Naive thymus-derived CD4-positive, alpha-beta T cell (primary cell): Measurements from ENCODE around the gene RUSC1. TPM values are rescaled to one million over a fixed set of nuclear protein-coding genes. Genes with fewer than 3 reads are reported as not detected.

ENCODE experiments used
- ATAC-seq: fragments of 150-1000 bp; cut with Tn5 transposase; 2 replicates; pipeline ENCODE4 v1.10.0; 2021; ENCODE audit warnings: mild to moderate bottlenecking, moderate library complexity
- CTCF ChIA-PET: fragments of 350-600 bp; sonication (Branson Sonifier 250); formaldehyde crosslinking; loops from one replicate; lab custom pipeline; 2021; ENCODE audit warnings: antibody characterized with exemption; lab: Charles Lee
- POLR2A ChIA-PET: fragments of 350-600 bp; sonication (Branson Sonifier 250); formaldehyde crosslinking; loops from one replicate; lab custom pipeline; 2021; ENCODE audit warnings: antibody characterized with exemption, inconsistent platforms; lab: Charles Lee
- DNase-seq, 9 donors: peaks; one replicate each; pipeline versions ENCODE4 v3.0.0 to v3.0.0-alpha.2; 2020 to 2022; ENCODE audit warnings: mixed read lengths in 1 of 9
- H3K27ac ChIP-seq: one replicate; pipeline ENCODE4 v1.7.0; 2013; ENCODE audit warnings: mild to moderate bottlenecking, low read depth, low read length, moderate library complexity
- H3K27me3 ChIP-seq, 2 donors: one replicate each; pipeline ENCODE4 v1.7.0; 2013; ENCODE audit warnings: low read length in 2 of 2, mild to moderate bottlenecking in 2 of 2, moderate library complexity in 2 of 2; ENCODE audit not compliant: control insufficient read depth in 2 of 2, insufficient read depth in 2 of 2
- H3K36me3 ChIP-seq, 3 experiments: 1 replicate in 2 of 3; 2 replicates in 1 of 3; pipeline ENCODE4 v1.7.0; 2013; ENCODE audit warnings: low read length in 3 of 3, mild to moderate bottlenecking in 3 of 3, moderate library complexity in 1 of 3; ENCODE audit not compliant: insufficient read depth in 3 of 3, control insufficient read depth in 2 of 3
- H3K4me1 ChIP-seq, 2 donors: one replicate each; pipeline ENCODE4 v1.7.0; 2013; ENCODE audit warnings: low read length in 2 of 2, mild to moderate bottlenecking in 2 of 2, moderate library complexity in 1 of 2; ENCODE audit not compliant: control insufficient read depth in 2 of 2, insufficient read depth in 2 of 2
- H3K4me3 ChIP-seq: 2 replicates; pipeline ENCODE4 v1.7.0; 2013; ENCODE audit warnings: mild to moderate bottlenecking, low read length
- H3K9me3 ChIP-seq, 3 experiments: 1 replicate in 2 of 3; 2 replicates in 1 of 3; pipeline ENCODE4 v1.7.0; 2013; ENCODE audit warnings: low read length in 3 of 3; ENCODE audit not compliant: control insufficient read depth in 2 of 3
- H3K27ac Mint-ChIP-seq, 9 donors: one replicate each; pipeline ENCODE4 v1.8.0; 2020 to 2022; ENCODE audit warnings: mixed read lengths in 9 of 9, mild to moderate bottlenecking in 8 of 9, moderate library complexity in 5 of 9, inconsistent platforms in 2 of 9
- H3K27me3 Mint-ChIP-seq, 5 donors: one replicate each; pipeline ENCODE4 v1.8.0; 2021 to 2022; ENCODE audit warnings: mixed read lengths in 5 of 5, mild to moderate bottlenecking in 1 of 5
- H3K36me3 Mint-ChIP-seq, 5 donors: one replicate each; pipeline ENCODE4 v1.8.0; 2020 to 2022; ENCODE audit warnings: mixed read lengths in 5 of 5, mild to moderate bottlenecking in 3 of 5, inconsistent platforms in 1 of 5
- H3K4me1 Mint-ChIP-seq, 7 donors: one replicate each; pipeline ENCODE4 v1.8.0; 2020 to 2022; ENCODE audit warnings: mixed read lengths in 7 of 7, mild to moderate bottlenecking in 3 of 7, inconsistent platforms in 1 of 7
- H3K4me3 Mint-ChIP-seq, 10 donors: one replicate each; pipeline ENCODE4 v1.8.0; 2020 to 2022; ENCODE audit warnings: mild to moderate bottlenecking in 10 of 10, mixed read lengths in 10 of 10, moderate library complexity in 6 of 10, inconsistent platforms in 2 of 10
- H3K9me3 Mint-ChIP-seq, 11 donors: one replicate each; pipeline ENCODE4 v1.8.0; 2020 to 2022; ENCODE audit warnings: mixed read lengths in 11 of 11, mild to moderate bottlenecking in 4 of 11, inconsistent platforms in 1 of 11, moderate library complexity in 1 of 11
- intact Hi-C, 2 donors: fragments of 100-400 bp; cut with micrococcal nuclease; formaldehyde crosslinking; loops; one replicate each; pipeline ENCODE4 v1.15.1; 2023
- polyA plus RNA-seq, 2 donors: library from polyadenylated mRNA; unstranded; fragments of 300-500 nt; fragmentation: Illumina TruSeq; gene quantifications; one replicate each; pipeline ENCODE4 v1.2.3, GENCODE V29; 2021
- total RNA-seq, 6 experiments: library from RNA in 5 of 6; stranded (reverse) in 5 of 6; gene quantifications; 1 replicate in 5 of 6; 2 replicates in 1 of 6; pipeline ENCODE4 v1.2.3 and lab custom pipeline; 2021 to 2026

Gene RUSC1, protein sequence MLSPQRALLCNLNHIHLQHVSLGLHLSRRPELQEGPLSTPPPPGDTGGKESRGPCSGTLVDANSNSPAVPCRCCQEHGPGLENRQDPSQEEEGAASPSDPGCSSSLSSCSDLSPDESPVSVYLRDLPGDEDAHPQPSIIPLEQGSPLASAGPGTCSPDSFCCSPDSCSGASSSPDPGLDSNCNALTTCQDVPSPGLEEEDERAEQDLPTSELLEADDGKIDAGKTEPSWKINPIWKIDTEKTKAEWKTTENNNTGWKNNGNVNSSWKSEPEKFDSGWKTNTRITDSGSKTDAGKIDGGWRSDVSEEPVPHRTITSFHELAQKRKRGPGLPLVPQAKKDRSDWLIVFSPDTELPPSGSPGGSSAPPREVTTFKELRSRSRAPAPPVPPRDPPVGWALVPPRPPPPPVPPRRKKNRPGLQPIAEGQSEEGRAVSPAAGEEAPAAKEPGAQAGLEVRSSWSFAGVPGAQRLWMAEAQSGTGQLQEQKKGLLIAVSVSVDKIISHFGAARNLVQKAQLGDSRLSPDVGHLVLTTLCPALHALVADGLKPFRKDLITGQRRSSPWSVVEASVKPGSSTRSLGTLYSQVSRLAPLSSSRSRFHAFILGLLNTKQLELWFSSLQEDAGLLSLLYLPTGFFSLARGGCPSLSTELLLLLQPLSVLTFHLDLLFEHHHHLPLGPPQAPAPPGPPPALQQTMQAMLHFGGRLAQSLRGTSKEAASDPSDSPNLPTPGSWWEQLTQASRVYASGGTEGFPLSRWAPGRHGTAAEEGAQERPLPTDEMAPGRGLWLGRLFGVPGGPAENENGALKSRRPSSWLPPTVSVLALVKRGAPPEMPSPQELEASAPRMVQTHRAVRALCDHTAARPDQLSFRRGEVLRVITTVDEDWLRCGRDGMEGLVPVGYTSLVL
- total RNA-seq (10 to 100 TPM; 14.9 to 26.8 (median 15.7) TPM), polyA plus RNA-seq (1 to 10 TPM; 6.8 to 7.7 TPM), total RNA-seq (lab: John Stamatoyannopoulos, UW) (16.8 reads per million, percentile 46 among the genes with 10 or more reads in this experiment)

DNA sequence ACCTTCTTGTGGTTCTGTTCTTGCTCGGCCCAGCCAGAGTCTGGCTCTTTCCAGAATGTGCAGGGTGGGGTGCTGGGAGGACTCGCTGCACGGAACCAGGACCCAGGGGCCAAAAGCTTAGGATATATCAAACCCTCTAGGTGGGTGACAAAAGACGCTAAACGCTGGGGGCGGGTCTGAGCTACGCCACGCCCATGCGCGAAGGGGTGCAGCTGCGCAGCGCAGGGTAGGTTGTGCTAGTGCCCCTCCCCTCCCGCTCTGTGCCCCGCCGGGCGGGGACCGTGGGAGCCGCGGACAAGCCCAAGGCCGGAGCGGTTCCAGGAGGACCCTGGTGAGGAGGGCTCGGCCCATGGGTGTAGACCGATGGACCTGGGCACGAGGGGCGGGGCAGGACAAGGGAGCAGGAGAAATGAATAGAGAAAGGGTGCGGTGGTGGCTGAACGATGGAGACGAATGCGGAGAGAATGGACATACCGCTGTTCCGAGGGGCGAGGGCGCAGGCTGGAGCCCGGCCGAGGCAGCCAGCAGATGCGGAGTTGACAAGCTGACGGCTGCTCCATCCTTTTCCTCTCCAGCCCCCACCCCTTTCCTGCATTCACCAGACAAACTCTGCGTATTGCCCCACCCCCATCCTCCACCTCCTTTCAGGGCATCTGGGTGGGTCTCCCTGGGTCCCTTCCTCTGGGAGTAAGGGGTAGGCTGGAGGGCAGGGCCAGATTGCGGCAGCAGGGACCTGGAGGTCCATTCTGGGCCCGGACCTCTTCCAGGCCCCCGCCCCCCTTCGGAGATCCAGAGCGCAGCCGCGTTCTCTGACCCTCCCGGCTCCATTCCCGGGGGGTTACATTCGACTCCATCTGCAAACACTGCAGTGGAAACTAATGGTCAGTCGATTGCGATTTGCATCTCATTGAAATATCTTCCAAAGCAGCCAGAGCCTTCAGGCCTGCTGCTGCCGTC is at the start of gene RUSC1:
TSS of gene RUSC1 (plus strand) at position 234 of the 957 bp plus-strand sequence. CDS start 880 bp downstream, outside the sequence.
- Histone ChIP-seq H3K4me1 (peaks cover 0 to 12% of the 10 kb centered on the region in 2 donors), H3K4me3 (peak within 1 kb of the TSS; percentile 51), H3K36me3 (peaks cover 0 to 4% (median 0%) of the 10 kb centered on the region in 3 experiments), H3K9me3 (no peaks in the 10 kb centered on the region), H3K27ac (no peak within 1 kb of the TSS), H3K27me3 (no peaks in the 10 kb centered on the region)
- ChIA-PET POLR2A (interaction anchor here (0.5 to 1.2 kb wide), 8 partner anchors 13 to 122 kb away, joined by 3 to 4 read pairs (median 3); partner anchors contain the start of genes FDPS and SCAMP3), CTCF (interaction anchor here (1.0 to 9.4 kb wide), 6 partner anchors 8 to 71 kb away, joined by 3 to 105 read pairs (median 4); partner anchors contain the start of gene FDPS)
- ATAC-seq (peak; percentile 54), DNase-seq (peak; percentile 54 to 80 (median 72))
- no peaks in the 10 kb centered on the region for H3K9me3 Mint-ChIP-seq
- H3K4me3 Mint-ChIP-seq, result peak within 1 kb of the TSS; percentile 74 to 91 (median 80)
- H3K36me3 Mint-ChIP-seq, result peaks cover 0 to 12% (median 0%) of the 10 kb centered on the region in 5 donors
- intact Hi-C loops, result loop anchor here (5.0 to 10.0 kb wide), 9 partner anchors 129 to 731 kb away; partner anchors contain the start of genes RIT1 (in 2 of the 2), ASH1L (in 1 of the 2), CKS1B (in 1 of the 2) and KRTCAP2 (in 1 of the 2)
- H3K27ac Mint-ChIP-seq, result peak within 1 kb of the TSS in 8 of 9 donors; percentile 14 to 62 (median 52)
- H3K27me3 Mint-ChIP-seq, result no peaks in the 10 kb centered on the region
- H3K4me1 Mint-ChIP-seq, result peaks cover 21 to 40% (median 27%) of the 10 kb centered on the region in 7 donors

DNA sequence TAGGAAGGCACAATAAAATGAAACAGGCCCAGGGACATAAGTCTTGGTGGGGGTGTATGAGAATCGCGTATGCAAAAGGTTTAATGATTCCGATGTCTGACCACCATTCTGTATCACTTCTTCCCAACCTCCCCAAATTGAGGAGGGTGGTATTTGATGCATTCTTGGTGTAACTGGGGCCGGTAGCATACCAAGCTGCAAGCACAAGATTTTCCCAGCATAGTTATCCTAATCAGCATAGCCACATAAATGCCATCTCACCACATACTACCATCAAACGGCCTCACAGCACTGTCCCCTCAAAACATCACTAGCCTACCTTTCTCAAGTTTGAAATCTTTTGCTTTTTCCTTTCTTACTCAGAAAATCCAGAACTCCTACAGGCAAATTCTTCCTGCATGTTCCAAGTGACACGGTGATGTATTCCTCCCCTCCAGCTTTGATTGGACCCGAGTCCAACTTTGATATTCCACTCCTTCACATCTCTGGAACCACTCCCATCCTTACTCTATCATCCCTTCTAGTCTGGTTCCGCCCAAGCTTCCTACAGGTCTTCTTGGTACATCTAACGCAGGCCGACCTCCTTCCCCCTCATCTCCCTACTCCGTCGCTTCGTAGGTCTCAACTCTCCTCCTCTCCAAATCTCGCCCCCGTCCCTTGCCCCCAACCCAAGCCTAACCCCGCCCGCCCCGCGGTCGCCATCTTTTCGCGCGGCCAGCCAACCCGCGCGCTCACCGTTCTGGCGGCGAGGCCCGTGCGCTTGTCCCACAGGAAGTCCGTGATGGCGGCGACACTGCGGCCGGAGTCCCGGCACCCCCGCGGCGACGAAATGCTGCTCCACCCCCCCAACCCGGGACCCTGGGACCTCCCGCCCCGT is 48.0 kb upstream of the RUSC1 start:
- intact Hi-C loops, result loop anchor here (1.0 to 10.0 kb wide), 13 partner anchors 10 to 782 kb away; partner anchors contain the start of genes ENTREP3 (in 2 of the 2), FDPS (in 2 of the 2), GON4L (in 2 of the 2) and SCAMP3 (in 2 of the 2)
- peak overlapping the region; percentile 84 for H3K27ac ChIP-seq
- peaks cover 25 to 52% (median 49%) of the 10 kb centered on the region in 7 donors for H3K4me1 Mint-ChIP-seq
- H3K4me3 ChIP-seq, result peak overlapping the region; percentile 52
- peaks cover 0 to 30% (median 10%) of the 10 kb centered on the region in 5 donors for H3K36me3 Mint-ChIP-seq
- peak overlapping the region; percentile 84 to 97 (median 94) for H3K4me3 Mint-ChIP-seq
- H3K4me1 ChIP-seq, result peaks cover 18 to 26% of the 10 kb centered on the region in 2 donors
- DNase-seq (peak in 2 of 9 donors; percentile 8 to 25), ATAC-seq (peak; percentile 39)
- H3K9me3 ChIP-seq, result no peaks in the 10 kb centered on the region
- ChIA-PET POLR2A (interaction anchor here (0.5 to 4.3 kb wide), 10 partner anchors 9 to 293 kb away, joined by 3 to 40 read pairs (median 3); partner anchors contain the start of gene SCAMP3), CTCF (interaction anchor here (0.9 to 3.1 kb wide), 4 partner anchors 9 to 95 kb away, joined by 3 to 18 read pairs (median 4); no protein-coding TSS in a partner anchor)
- H3K27ac Mint-ChIP-seq, result peak overlapping the region; percentile 72 to 98 (median 94)
- no peaks in the 10 kb centered on the region for H3K27me3 ChIP-seq
- H3K27me3 Mint-ChIP-seq, result no peaks in the 10 kb centered on the region
- H3K9me3 Mint-ChIP-seq, result no peaks in the 10 kb centered on the region
- peaks cover 10 to 36% (median 18%) of the 10 kb centered on the region in 3 experiments for H3K36me3 ChIP-seq

DNA sequence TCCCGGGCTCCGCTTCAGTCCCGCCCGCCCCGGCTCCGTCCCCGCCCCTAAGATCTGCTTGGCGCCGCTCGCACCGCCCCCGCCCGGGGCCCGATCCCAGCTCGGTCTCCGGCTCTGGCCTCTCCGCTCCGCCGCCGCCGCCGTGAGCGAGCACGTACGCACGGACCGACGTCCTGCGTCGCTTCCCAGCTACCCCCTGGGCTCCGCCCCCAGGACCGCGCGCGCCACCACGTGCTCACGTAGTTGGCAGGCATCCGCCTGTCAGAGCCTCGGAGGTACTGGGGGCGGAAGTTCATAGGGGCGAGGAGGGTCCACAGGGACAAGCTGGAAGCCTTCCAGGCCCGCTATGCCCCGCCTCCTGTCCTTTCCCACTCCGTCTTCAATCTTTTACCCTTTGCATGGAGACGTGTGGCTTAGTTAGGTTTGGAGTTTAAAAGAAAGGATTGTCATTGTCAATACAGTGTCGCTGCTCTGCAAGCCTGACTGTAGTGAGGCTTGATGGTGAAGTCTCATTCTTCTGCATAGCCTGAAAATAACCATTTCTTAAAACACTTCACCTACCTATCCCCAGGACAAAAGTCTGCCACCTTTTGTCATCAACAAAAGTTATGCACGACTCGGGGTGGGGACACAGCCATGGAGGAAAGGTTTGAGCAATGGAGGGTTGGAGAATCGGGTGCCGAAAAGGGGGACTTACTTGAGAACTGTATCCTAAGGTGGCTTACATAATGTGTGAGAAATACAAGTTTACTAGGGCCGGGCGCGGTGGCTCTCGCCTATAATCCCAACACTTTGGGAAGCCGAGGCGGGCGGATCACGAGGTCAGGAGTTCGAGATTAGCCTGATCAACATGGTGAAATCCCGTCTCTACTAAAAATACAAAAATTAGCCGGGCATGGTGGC is 47.1 kb upstream of the RUSC1 start, which contains the start of gene CLK2:
TSS of gene CLK2 (minus strand) at position 162 of the 903 bp plus-strand sequence. CDS start 2,527 bp downstream, outside the sequence.
- Histone ChIP-seq H3K36me3 (peaks cover 4 to 27% (median 10%) of the 10 kb centered on the region in 3 experiments), H3K27ac (peak within 1 kb of the TSS; percentile 84), H3K9me3 (no peaks in the 10 kb centered on the region), H3K4me3 (peak within 1 kb of the TSS; percentile 52), H3K27me3 (no peaks in the 10 kb centered on the region), H3K4me1 (peaks cover 21 to 26% of the 10 kb centered on the region in 2 donors)
- peaks cover 30 to 59% (median 53%) of the 10 kb centered on the region in 7 donors for H3K4me1 Mint-ChIP-seq
- intact Hi-C loops, result loop anchor here (1.0 to 10.0 kb wide), 13 partner anchors 11 to 781 kb away; partner anchors contain the start of genes ENTREP3 (in 2 of the 2), FDPS (in 2 of the 2), GON4L (in 2 of the 2) and SCAMP3 (in 2 of the 2)
- DNase-seq, result peak; percentile 88 to 98 (median 92)
- no peaks in the 10 kb centered on the region for H3K9me3 Mint-ChIP-seq
- H3K27ac Mint-ChIP-seq, result peak within 1 kb of the TSS; percentile 72 to 98 (median 94)
- peak; percentile 91 for ATAC-seq
- peak within 1 kb of the TSS; percentile 84 to 97 (median 94) for H3K4me3 Mint-ChIP-seq
- peaks cover 0 to 4% (median 0%) of the 10 kb centered on the region in 5 donors for H3K27me3 Mint-ChIP-seq
- H3K36me3 Mint-ChIP-seq, result peaks cover 0 to 24% (median 10%) of the 10 kb centered on the region in 5 donors
- CTCF ChIA-PET, result interaction anchor here (0.6 to 3.1 kb wide), 5 partner anchors 10 to 1525 kb away, joined by 3 to 18 read pairs (median 4); no protein-coding TSS in a partner anchor
- POLR2A ChIA-PET, result interaction anchor here (0.5 to 4.3 kb wide), 10 partner anchors 10 to 66 kb away, joined by 3 to 40 read pairs (median 4); partner anchors contain the start of genes SCAMP3 and THBS3
